ENCODE measurements around the gene ZCCHC12.

Gene ZCCHC12

GRCh38 chrX:118867251-118867650 is 43.6 kb downstream of the ZCCHC12 start:
- H3K27me3 ChIP-seq (ENCODE audit: control insufficient read depth, insufficient read depth, low read length), result no peaks in the 10 kb centered on the region
- H3K27ac ChIP-seq (ENCODE audit: low read length), result no peak overlapping the region
- no CpG with 5 or more reads among the region's 3 CpGs for WGBS (ENCODE audit: insufficient coverage, insufficient read length)

GRCh38 chrX:118872102-118872566 is 48.5 kb downstream of the ZCCHC12 start:
- no peak overlapping the region for H3K4me3 ChIP-seq (ENCODE audit: low read length)
- no peaks in the 10 kb centered on the region for H3K36me3 ChIP-seq (ENCODE audit: control insufficient read depth, insufficient read depth, low read length)
- no peak overlapping the region for H3K27ac ChIP-seq (ENCODE audit: low read length)
- no peaks in the 10 kb centered on the region for H3K4me1 ChIP-seq (ENCODE audit: control insufficient read depth, insufficient read depth, low read length)
- no peak for DNase-seq (ENCODE audit: low read depth, low spot score)
- no peaks in the 10 kb centered on the region for H3K27me3 ChIP-seq (ENCODE audit: control insufficient read depth, insufficient read depth, low read length)
- no CpG with 5 or more reads among the region's 4 CpGs for WGBS (ENCODE audit: insufficient coverage, insufficient read length)
- H3K9me3 ChIP-seq (ENCODE audit: control insufficient read depth, insufficient read depth, low read length), result no peaks in the 10 kb centered on the region

More at GRCh38 chrX:118867251-118867650, 43.6 kb downstream of the ZCCHC12 start:
- Histone ChIP-seq H3K36me3 (ENCODE audit: control insufficient read depth, insufficient read depth, low read length) (no peaks in the 10 kb centered on the region), H3K4me3 (ENCODE audit: low read length) (no peak overlapping the region), H3K4me1 (ENCODE audit: control insufficient read depth, insufficient read depth, low read length) (no peaks in the 10 kb centered on the region), H3K9me3 (ENCODE audit: control insufficient read depth, insufficient read depth, low read length) (no peaks in the 10 kb centered on the region)
- DNase-seq (ENCODE audit: low read depth, low spot score), result no peak
